ENCODE results near the gene CREB5.

Gene CREB5

GRCh38 chr7:28507525-28508282 lies 95.4 kb downstream of the CREB5 start:
- TF ChIP-seq, protein P1, sequence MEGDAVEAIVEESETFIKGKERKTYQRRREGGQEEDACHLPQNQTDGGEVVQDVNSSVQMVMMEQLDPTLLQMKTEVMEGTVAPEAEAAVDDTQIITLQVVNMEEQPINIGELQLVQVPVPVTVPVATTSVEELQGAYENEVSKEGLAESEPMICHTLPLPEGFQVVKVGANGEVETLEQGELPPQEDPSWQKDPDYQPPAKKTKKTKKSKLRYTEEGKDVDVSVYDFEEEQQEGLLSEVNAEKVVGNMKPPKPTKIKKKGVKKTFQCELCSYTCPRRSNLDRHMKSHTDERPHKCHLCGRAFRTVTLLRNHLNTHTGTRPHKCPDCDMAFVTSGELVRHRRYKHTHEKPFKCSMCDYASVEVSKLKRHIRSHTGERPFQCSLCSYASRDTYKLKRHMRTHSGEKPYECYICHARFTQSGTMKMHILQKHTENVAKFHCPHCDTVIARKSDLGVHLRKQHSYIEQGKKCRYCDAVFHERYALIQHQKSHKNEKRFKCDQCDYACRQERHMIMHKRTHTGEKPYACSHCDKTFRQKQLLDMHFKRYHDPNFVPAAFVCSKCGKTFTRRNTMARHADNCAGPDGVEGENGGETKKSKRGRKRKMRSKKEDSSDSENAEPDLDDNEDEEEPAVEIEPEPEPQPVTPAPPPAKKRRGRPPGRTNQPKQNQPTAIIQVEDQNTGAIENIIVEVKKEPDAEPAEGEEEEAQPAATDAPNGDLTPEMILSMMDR (IDR thresholded peaks at IDR 0.05; ENCODE audit: insufficient read depth, missing control alignments), result no peak
- no peak for FAIRE-seq
- no peak for DNase-seq (ENCODE audit: insufficient read length, low spot score)

DNA sequence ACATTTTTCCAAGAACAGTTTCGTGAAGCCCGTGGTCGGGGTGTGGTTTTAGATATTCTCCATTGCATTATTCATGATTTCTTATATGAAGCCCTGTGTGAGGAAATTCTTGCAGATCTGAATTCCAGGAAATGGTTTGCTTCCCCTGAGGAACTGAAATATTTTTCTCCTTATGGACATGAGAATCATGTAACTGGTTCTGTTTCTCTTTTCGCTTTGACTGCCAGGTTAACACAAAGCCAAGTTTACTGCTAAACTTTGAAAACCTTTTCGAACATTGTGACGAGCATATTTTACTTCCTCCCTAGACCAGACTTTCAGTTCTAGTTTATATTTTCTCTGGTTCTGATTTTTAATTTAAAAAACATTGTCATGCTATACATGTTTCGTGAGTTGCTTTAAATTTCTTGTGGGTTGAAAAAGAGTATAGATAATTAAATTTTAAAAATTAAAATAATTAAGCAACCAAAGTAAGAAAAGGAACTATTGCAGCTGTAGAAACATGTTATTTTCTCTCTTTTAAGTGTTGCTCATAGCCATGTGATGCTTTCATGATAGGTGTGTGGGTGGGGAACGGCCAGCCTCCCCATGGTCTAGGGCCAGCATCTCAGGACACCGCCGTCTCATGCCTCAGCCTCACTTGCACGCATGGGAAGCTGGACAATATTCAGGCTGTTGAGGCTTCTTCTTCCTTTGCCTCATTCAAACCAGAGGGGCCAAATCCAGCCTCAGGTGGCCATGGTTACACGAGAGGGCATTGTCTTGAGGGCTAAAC lies 97.1 kb downstream of the CREB5 start:
- FAIRE-seq (no peak), DNase-seq (ENCODE audit: insufficient read length, low spot score) (no peak)
- TF ChIP-seq, protein P1 (IDR thresholded peaks at IDR 0.05; ENCODE audit: insufficient read depth, missing control alignments), result no peak

GRCh38 chr7:28510026-28510369 lies 97.7 kb downstream of the CREB5 start:
- no peak for DNase-seq (ENCODE audit: insufficient read length, low spot score)
- no peak for FAIRE-seq
- TF ChIP-seq, protein P1 (IDR thresholded peaks at IDR 0.05; ENCODE audit: insufficient read depth, missing control alignments), result no peak

GRCh38 chr7:28512668-28513440 lies 100.5 kb downstream of the CREB5 start:
- FAIRE-seq, result no peak
- TF ChIP-seq, protein P1 (IDR thresholded peaks at IDR 0.05; ENCODE audit: insufficient read depth, missing control alignments), result no peak
- no peak for DNase-seq (ENCODE audit: insufficient read length, low spot score)

DNA sequence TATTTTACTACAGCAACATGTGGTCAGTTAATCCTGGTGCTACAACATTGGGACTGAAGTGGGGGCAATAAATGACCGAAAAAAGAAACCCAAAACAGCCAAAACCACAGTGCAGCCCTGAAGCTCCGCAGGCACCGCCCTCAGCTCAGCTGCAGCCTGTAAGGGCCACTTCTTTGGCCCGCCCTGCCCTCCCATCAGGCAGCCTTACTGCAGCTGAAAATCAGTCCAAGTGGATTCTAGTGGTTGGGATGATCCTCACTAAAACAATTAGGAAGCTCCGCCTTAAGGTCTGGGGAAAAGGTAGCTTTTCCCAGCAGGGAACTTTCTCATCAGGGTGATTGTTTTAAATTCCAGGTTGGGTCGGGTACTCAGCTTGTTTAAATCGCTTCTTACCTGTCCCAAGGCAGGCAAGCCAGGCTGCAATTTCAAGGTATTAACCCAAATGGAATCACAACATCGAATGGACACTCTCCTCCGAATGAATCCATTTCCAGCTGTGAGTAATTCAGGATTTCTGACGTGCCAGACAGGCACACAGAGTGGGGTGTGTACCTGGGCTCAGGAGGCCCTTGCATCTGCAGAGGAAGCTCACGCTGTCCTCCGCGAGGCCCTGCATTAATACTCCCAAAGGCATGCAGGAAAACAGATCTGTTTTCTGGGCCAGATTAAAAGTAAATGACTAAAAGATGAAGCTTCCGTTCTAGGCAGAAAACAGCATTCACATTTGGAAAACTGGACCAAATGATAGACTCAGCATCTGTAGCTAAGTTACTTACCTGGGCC lies 104.3 kb downstream of the CREB5 start:
- DNase-seq (ENCODE audit: insufficient read length, low spot score) (no peak), FAIRE-seq (no peak)
- TF ChIP-seq, protein P1 (IDR thresholded peaks at IDR 0.05; ENCODE audit: insufficient read depth, missing control alignments), result no peak

DNA sequence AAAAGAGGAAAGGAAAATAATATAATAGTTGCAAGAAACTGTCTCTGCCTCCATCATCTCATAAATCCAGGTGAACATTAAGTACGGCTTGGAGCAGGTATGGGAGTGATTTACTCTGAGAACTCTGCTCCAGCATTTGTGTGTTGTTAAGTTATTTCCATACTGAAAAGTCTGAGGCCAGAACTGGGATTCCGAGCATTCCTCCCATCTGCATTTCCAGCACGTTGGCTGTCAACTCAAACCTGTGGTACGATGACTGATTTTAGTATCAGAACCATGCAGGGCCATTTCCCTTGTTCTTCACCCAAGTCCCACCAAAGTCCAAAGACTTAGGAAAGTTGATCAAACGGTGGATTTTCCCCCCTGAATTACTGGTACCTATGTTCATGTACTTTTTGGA lies 104.9 kb downstream of the CREB5 start:
- no peak for DNase-seq (ENCODE audit: insufficient read length, low spot score)
- TF ChIP-seq, protein P1 (IDR thresholded peaks at IDR 0.05; ENCODE audit: insufficient read depth, missing control alignments), result no peak
- no peak for FAIRE-seq

All from D721Med (cell line).